IMR-90 (cell line): ENCODE measurements around the gene RPTOR. TPM values are rescaled to one million over a fixed set of nuclear protein-coding genes. Genes with fewer than 3 reads are reported as not detected.

Experiments
- ATAC-seq: fragments of 200-7000 bp; cut with Tn5 transposase; 2 replicates; pipeline ENCODE4 v1.9.1; 2020; ENCODE audit warnings: low read depth, mild to moderate bottlenecking, moderate library complexity
- BruUV-seq: library from RNA; stranded (reverse); fragments of 400-500 nt; replicated peaks from 2 replicates; lab custom pipeline; 2021; lab: Mats Ljungman, UMichigan
- CTCF ChIA-PET: fragments of 300-600 bp; formaldehyde crosslinking; extraction: SDS; loops from one replicate; lab custom pipeline; 2021; ENCODE audit warnings: antibody characterized with exemption; lab: Yijun Ruan, JAX
- POLR2A ChIA-PET: fragments of 300-600 bp; sonication (Branson Sonifier 250); formaldehyde crosslinking; loops from one replicate; lab custom pipeline; 2022; ENCODE audit warnings: antibody characterized with exemption; ENCODE audit not compliant: unreplicated experiment; lab: Charles Lee
- DNase-seq: peaks from one replicate; pipeline ENCODE4 v3.0.0; 2013
- H2AFZ ChIP-seq: replicated peaks from 2 replicates; pipeline ENCODE3; 2013; ENCODE audit warnings: low read length, mild to moderate bottlenecking; ENCODE audit not compliant: poor library complexity
- H2AK5ac ChIP-seq: 2 replicates; pipeline ENCODE4 v1.6.1; 2013; ENCODE audit warnings: low read depth, low read length, inconsistent platforms
- H2AK9ac ChIP-seq: replicated peaks from 2 replicates; pipeline ENCODE3; 2013; ENCODE audit warnings: mild to moderate bottlenecking, low read depth, low read length, moderate library complexity; ENCODE audit not compliant: poor library complexity
- H2BK120ac ChIP-seq: 2 replicates; pipeline ENCODE4 v1.6.1; 2013; ENCODE audit warnings: low read depth, low read length, inconsistent platforms
- H2BK15ac ChIP-seq: 3 replicates; pipeline ENCODE4 v1.6.1; 2013; ENCODE audit warnings: low read depth, low read length, inconsistent platforms
- H2BK20ac ChIP-seq: 2 replicates; pipeline ENCODE4 v1.6.1; 2013; ENCODE audit warnings: low read depth, mild to moderate bottlenecking, inconsistent platforms, low read length, moderate library complexity
- H2BK5ac ChIP-seq: 2 replicates; pipeline ENCODE4 v1.6.1; 2013; ENCODE audit warnings: mild to moderate bottlenecking, low read depth, low read length, inconsistent platforms; ENCODE audit not compliant: poor library complexity, severe bottlenecking
- H3K14ac ChIP-seq: replicated peaks from 2 replicates; pipeline ENCODE4 v1.6.1; 2013; ENCODE audit warnings: low read depth, low read length, inconsistent platforms
- H3K18ac ChIP-seq: 2 replicates; pipeline ENCODE4 v1.6.1; 2013; ENCODE audit warnings: low read depth, low read length, control low read depth
- H3K23ac ChIP-seq: 2 replicates; pipeline ENCODE4 v1.6.1; 2013; ENCODE audit warnings: low read depth, low read length, inconsistent platforms
- H3K27ac ChIP-seq: 2 replicates; pipeline ENCODE4 v1.5.1; 2013; ENCODE audit warnings: mild to moderate bottlenecking, control low read depth, low read length; ENCODE audit not compliant: insufficient read depth
- H3K27me3 ChIP-seq: 2 replicates; pipeline ENCODE4 v1.6.1; 2013; ENCODE audit warnings: low read length; ENCODE audit not compliant: control insufficient read depth, insufficient read depth
- H3K36me3 ChIP-seq: 2 replicates; pipeline ENCODE4 v1.6.1; 2013; ENCODE audit warnings: low read length, mixed read lengths; ENCODE audit not compliant: control insufficient read depth, insufficient read depth
- H3K4ac ChIP-seq: 2 replicates; pipeline ENCODE4 v1.6.1; 2013; ENCODE audit warnings: low read depth, low read length, inconsistent platforms
- H3K4me1 ChIP-seq: 2 replicates; pipeline ENCODE4 v1.6.1; 2013; ENCODE audit warnings: low read length, mixed read lengths; ENCODE audit not compliant: control insufficient read depth, insufficient read depth
- H3K4me2 ChIP-seq: 2 replicates; pipeline ENCODE4 v1.6.1; 2013; ENCODE audit warnings: low read depth, mild to moderate bottlenecking, control low read depth, low read length, moderate library complexity
- H3K4me3 ChIP-seq: 2 replicates; pipeline ENCODE4 v1.5.1; 2013; ENCODE audit warnings: low read depth, mild to moderate bottlenecking, control low read depth, low read length, moderate library complexity; ENCODE audit not compliant: insufficient read depth
- H3K56ac ChIP-seq: 2 replicates; pipeline ENCODE4 v1.6.1; 2013; ENCODE audit warnings: low read length, inconsistent platforms; ENCODE audit not compliant: insufficient read depth; ENCODE audit errors: extremely low read depth
- H3K79me1 ChIP-seq, 2 experiments: 2 replicates each; pipeline ENCODE4 v1.6.1; 2013; ENCODE audit warnings: low read length in 2 of 2, inconsistent platforms in 1 of 2, low read depth in 1 of 2
- H3K9ac ChIP-seq: 2 replicates; pipeline ENCODE4 v1.6.1; 2013; ENCODE audit warnings: low read depth, low read length, control low read depth
- H3K9me1 ChIP-seq: 2 replicates; pipeline ENCODE4 v1.6.1; 2013; ENCODE audit warnings: low read length, inconsistent platforms; ENCODE audit not compliant: insufficient read depth
- H3K9me3 ChIP-seq: 2 replicates; pipeline ENCODE4 v1.6.1; 2013; ENCODE audit warnings: low read length; ENCODE audit not compliant: control insufficient read depth, insufficient read depth
- H4K20me1 ChIP-seq: 2 replicates; pipeline ENCODE4 v1.6.1; 2013; ENCODE audit warnings: low read length, inconsistent platforms; ENCODE audit not compliant: insufficient read depth
- H4K5ac ChIP-seq: 2 replicates; pipeline ENCODE4 v1.6.1; 2013; ENCODE audit warnings: mild to moderate bottlenecking, low read depth, low read length, control low read depth
- H4K8ac ChIP-seq, 2 experiments: 2 replicates each; pipeline ENCODE4 v1.6.1; 2013; ENCODE audit warnings: low read depth in 2 of 2, low read length in 2 of 2, control low read depth in 1 of 2, inconsistent platforms in 1 of 2
- H4K91ac ChIP-seq: 2 replicates; pipeline ENCODE4 v1.6.1; 2013; ENCODE audit warnings: low read depth, low read length, inconsistent platforms; ENCODE audit not compliant: insufficient read depth
- CEBPB ChIP-seq: IDR thresholded peaks from 2 replicates; pipeline ENCODE4 v1.6.1; 2012; ENCODE audit warnings: low read depth, low read length, improper control_type of control experiment
- CHD1 ChIP-seq: IDR thresholded peaks from 2 replicates; pipeline ENCODE4 v1.6.1; 2012; ENCODE audit warnings: low read depth, low read length, improper control_type of control experiment
- CTCF ChIP-seq: conservative IDR thresholded peaks from 2 replicates; pipeline ENCODE4 v1.5.1; 2012; ENCODE audit warnings: mild to moderate bottlenecking, low read depth, low read length, improper control_type of control experiment
- ELK1 ChIP-seq: fragments of 150-350 bp; IDR thresholded peaks from 2 replicates; pipeline ENCODE4 v1.6.1; 2016; ENCODE audit warnings: low read depth, mild to moderate bottlenecking, low read length, moderate library complexity, borderline replicate concordance
- FOS ChIP-seq: fragments of 150-350 bp; IDR thresholded peaks from 2 replicates; pipeline ENCODE4 v1.6.1; 2016; ENCODE audit warnings: low read depth, low read length
- MAFK ChIP-seq: IDR thresholded peaks from 2 replicates; pipeline ENCODE4 v1.6.1; 2012; ENCODE audit warnings: low read depth, low read length, improper control_type of control experiment
- MAZ ChIP-seq: IDR thresholded peaks from 2 replicates; pipeline ENCODE4 v1.6.1; 2012; ENCODE audit warnings: low read depth, mild to moderate bottlenecking, low read length, improper control_type of control experiment, moderate library complexity, borderline replicate concordance
- MXI1 ChIP-seq: IDR thresholded peaks from 2 replicates; pipeline ENCODE4 v1.6.1; 2012; ENCODE audit warnings: low read depth, mild to moderate bottlenecking, low read length, moderate library complexity, borderline replicate concordance
- NFE2L2 ChIP-seq: fragments of 150-350 bp; IDR thresholded peaks from 2 replicates; pipeline ENCODE4 v1.6.1; 2016; ENCODE audit warnings: low read depth, mild to moderate bottlenecking, low read length
- RAD21 ChIP-seq: IDR thresholded peaks from 2 replicates; pipeline ENCODE4 v1.6.1; 2012; ENCODE audit warnings: low read length, improper control_type of control experiment
- RCOR1 ChIP-seq: IDR thresholded peaks from 2 replicates; pipeline ENCODE4 v1.6.1; 2012; ENCODE audit warnings: mild to moderate bottlenecking, low read length, improper control_type of control experiment; ENCODE audit not compliant: insufficient replicate concordance
- RFX5 ChIP-seq: IDR thresholded peaks from 2 replicates; pipeline ENCODE4 v1.8.0; 2012; ENCODE audit warnings: low read depth, mild to moderate bottlenecking, low read length, moderate library complexity
- SMC3 ChIP-seq: fragments of 150-350 bp; IDR thresholded peaks from 2 replicates; pipeline ENCODE4 v1.6.1; 2016; ENCODE audit warnings: low read depth, mild to moderate bottlenecking, antibody characterized with exemption, low read length, moderate library complexity
- USF2 ChIP-seq: fragments of 150-350 bp; IDR thresholded peaks from 2 replicates; pipeline ENCODE4 v1.6.1; 2017; ENCODE audit warnings: mild to moderate bottlenecking, antibody characterized with exemption, low read length, low read depth
- WGBS, 2 experiments: methylation state at CpG; one replicate each; pipeline versions ENCODE4 v1.1.5 to v1.1.7; 2013; ENCODE audit warnings: missing lambda C conversion rate in 2 of 2; ENCODE audit not compliant: insufficient read length in 1 of 2; ENCODE audit errors: extremely low coverage in 2 of 2; 5-methylcytosine and 5-hydroxymethylcytosine counted together
- dilution Hi-C: fragments of 300-500 bp; cut with HindIII; formaldehyde crosslinking; loops from one replicate; pipeline ENCODE4 v1.14.3; 2018; ENCODE audit warnings: low sequenced_read_pairs; ENCODE audit not compliant: unreplicated experiment
- in situ Hi-C: fragments of 300-500 bp; cut with MboI; formaldehyde crosslinking; loops from 3 replicates; pipeline ENCODE4 v1.14.3; 2019; ENCODE audit warnings: low sequenced_read_pairs, inconsistent platforms, mixed read lengths
- intact Hi-C: fragments of 100-400 bp; cut with micrococcal nuclease; formaldehyde crosslinking; loops from 2 replicates; pipeline ENCODE4 v1.10.0; 2022
- polyA plus RNA-seq, 3 experiments: library from polyadenylated mRNA; depleted of rRNA; stranded (reverse); fragments of >200 nt; gene quantifications; 2 replicates each; pipeline ENCODE4 v1.2.3, GENCODE V29; 2012; ENCODE audit warnings: low replicate concordance in 1 of 3
- total RNA-seq: library from RNA; depleted of rRNA; stranded (reverse); fragments of >200 nt; gene quantifications from 2 replicates; pipeline ENCODE4 v1.2.3, GENCODE V29; 2012

Gene RPTOR
- total and polyA plus RNA-seq, 2 of the 4 experiments (the other 2 are of a cell fraction), result 10.8 to 14.7 TPM

GRCh38 chr17:80760511-80760911, 215.9 kb downstream of the RPTOR start:
- POLR2A ChIA-PET, result no interaction called here
- in situ Hi-C loops (no loop called here), dilution Hi-C loops (no loop called here), intact Hi-C loops (no loop called here)
- H3K36me3 ChIP-seq, result peaks cover 4% of the 10 kb centered on the region; the same call in 1 of the 2 replicates
- H3K4me1 ChIP-seq, result peaks cover 24% of the 10 kb centered on the region
- H4K5ac ChIP-seq, result peak overlapping the region; percentile 87
- WGBS, 2 experiments, result 95% methylated on average over 3 of the region's 12 CpGs; no CpG with 5 or more reads in 1 of the 2 experiments
- H3K14ac ChIP-seq, result peak overlapping the region; percentile 70
- peak overlapping the region; percentile 51 for H3K27ac ChIP-seq
- no peak overlapping the region for H2AFZ ChIP-seq
- H2AK9ac ChIP-seq, result peak overlapping the region; percentile 12
- DNase-seq (no peak), ATAC-seq (no peak)
- H3K9ac ChIP-seq, result no peak overlapping the region; the same call in 1 of the 2 replicates
- CTCF ChIA-PET, result no interaction called here
- H2BK20ac ChIP-seq, result peak overlapping the region; percentile 92
- BruUV-seq, result no TSS peak
- H3K27me3 ChIP-seq, result no peaks in the 10 kb centered on the region
- peak overlapping the region; percentile 88 for H3K23ac ChIP-seq
- peak overlapping the region; percentile 93 for H3K4ac ChIP-seq
- peak overlapping the region; percentile 85 for H2BK5ac ChIP-seq
- H3K79me1 ChIP-seq, result peaks cover 24 to 60% of the 10 kb centered on the region in 2 experiments
- peak overlapping the region; percentile 98 for H2BK120ac ChIP-seq
- H3K4me2 ChIP-seq, result no peak overlapping the region
- H4K20me1 ChIP-seq, result no peaks in the 10 kb centered on the region
- TF ChIP-seq SMC3 (no peak), NFE2L2 (no peak), MAFK (no peak), ELK1 (no peak), MAZ (no peak), MXI1 (no peak), FOS (no peak), RFX5 (no peak), RCOR1 (no peak), CHD1 (no peak), USF2 (no peak), CEBPB (no peak), RAD21 (no peak), CTCF (no peak)
- peak overlapping the region; percentile 73 to 85 for H4K8ac ChIP-seq
- peak overlapping the region; percentile 83; the same call in 1 of the 3 replicates for H2BK15ac ChIP-seq
- H4K91ac ChIP-seq, result peak overlapping the region; percentile 92
- no peaks in the 10 kb centered on the region for H3K9me3 ChIP-seq
- peaks cover 26% of the 10 kb centered on the region for H3K9me1 ChIP-seq
- no peak overlapping the region for H3K4me3 ChIP-seq
- peak overlapping the region; percentile 87 for H3K18ac ChIP-seq
- peak overlapping the region; percentile 89 for H2AK5ac ChIP-seq
- peak overlapping the region; percentile 24; the same call in 1 of the 2 replicates for H3K56ac ChIP-seq
